ENCODE measurements around the gene IL2RA.

The IL2RA gene

DNA sequence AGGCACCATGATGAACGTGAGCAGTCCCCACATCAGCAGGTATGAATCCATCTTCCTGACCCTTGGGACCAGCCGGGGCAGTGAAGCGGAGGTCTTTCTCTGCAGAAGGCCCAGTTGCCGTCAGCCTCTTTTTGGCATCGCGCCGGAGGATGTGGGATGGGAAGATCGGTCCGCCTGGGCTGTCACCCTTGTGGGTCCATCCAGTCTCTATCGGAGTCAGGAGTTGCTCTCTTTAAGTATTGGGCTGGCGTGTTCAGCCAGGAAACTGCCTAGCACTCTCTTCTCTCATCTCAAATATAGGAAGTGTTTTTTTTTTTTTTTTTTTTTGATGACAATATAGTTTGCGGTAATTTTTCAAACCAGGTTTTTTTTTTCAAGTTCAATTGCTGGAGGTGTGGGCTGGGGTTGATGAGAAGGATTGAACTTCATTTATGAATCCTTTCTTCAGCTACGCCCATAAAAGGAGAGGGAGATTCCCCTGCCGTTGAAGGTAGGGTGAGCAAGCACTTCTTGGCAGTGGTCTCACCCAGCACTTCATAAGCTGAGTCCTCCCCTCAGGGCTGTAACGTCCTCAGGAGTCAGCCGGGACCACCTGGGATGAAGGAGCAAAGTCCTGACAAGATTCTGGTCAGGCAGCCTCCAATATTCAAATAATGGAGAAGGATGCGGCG, at the start of gene IL2RA:
IL2RA (minus strand) TSS at position 267 of the 671 bp plus-strand sequence; CDS start at position 51, 216 bp downstream.
- no peak within 1 kb of the TSS for H3K9ac ChIP-seq
- no peak within 1 kb of the TSS for H2AFZ ChIP-seq (ENCODE audit: low read depth)
- H3K4me3 ChIP-seq (IDR thresholded peaks at IDR 0.05; ENCODE audit: insufficient read depth, low read depth, low read length): no peak within 1 kb of the TSS
- H3K36me3 ChIP-seq (ENCODE audit: insufficient read depth): no peaks in the 10 kb centered on the region
- no peaks in the 10 kb centered on the region for H4K20me1 ChIP-seq (ENCODE audit: insufficient read depth)
- no peak within 1 kb of the TSS for H3K27ac ChIP-seq
- H3K27me3 ChIP-seq (ENCODE audit: insufficient read depth, low read depth): no peaks in the 10 kb centered on the region; the same call in 1 of the 2 replicates
- TF ChIP-seq, protein P1, sequence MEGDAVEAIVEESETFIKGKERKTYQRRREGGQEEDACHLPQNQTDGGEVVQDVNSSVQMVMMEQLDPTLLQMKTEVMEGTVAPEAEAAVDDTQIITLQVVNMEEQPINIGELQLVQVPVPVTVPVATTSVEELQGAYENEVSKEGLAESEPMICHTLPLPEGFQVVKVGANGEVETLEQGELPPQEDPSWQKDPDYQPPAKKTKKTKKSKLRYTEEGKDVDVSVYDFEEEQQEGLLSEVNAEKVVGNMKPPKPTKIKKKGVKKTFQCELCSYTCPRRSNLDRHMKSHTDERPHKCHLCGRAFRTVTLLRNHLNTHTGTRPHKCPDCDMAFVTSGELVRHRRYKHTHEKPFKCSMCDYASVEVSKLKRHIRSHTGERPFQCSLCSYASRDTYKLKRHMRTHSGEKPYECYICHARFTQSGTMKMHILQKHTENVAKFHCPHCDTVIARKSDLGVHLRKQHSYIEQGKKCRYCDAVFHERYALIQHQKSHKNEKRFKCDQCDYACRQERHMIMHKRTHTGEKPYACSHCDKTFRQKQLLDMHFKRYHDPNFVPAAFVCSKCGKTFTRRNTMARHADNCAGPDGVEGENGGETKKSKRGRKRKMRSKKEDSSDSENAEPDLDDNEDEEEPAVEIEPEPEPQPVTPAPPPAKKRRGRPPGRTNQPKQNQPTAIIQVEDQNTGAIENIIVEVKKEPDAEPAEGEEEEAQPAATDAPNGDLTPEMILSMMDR (conservative IDR thresholded peaks at IDR 0.05; ENCODE audit: low read depth, low read length): no peak
- no peaks in the 10 kb centered on the region for H3K79me2 ChIP-seq (ENCODE audit: insufficient read depth, low read depth)
- H3K4me2 ChIP-seq: no peak within 1 kb of the TSS
- H3K4me1 ChIP-seq (ENCODE audit: low read depth, poor library complexity, severe bottlenecking): no peaks in the 10 kb centered on the region

DNA sequence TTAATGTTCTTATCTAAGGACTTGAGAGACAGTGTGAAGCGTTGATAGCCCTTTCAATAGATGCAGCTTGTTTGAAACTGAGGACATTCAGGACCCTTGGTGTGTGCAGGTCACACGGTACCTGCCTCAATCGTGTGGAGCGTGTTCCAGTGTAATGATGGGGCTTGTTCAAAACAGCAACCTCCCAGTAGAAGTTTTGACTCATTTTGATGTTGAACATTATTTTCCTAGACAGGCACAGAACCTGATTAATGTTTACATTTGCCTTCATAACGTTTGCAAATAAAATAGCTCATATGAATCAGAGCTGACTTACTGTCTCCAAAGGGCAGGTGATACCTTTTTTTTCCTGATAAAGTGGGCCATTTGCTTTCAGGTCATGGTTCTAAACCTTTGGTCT, 48.0 kb upstream of the IL2RA start:
- H3K36me3 ChIP-seq (ENCODE audit: insufficient read depth): peaks cover 20% of the 10 kb centered on the region; the same call in 1 of the 2 replicates
- H2AFZ ChIP-seq (ENCODE audit: low read depth): no peak overlapping the region
- no peak overlapping the region for H3K4me2 ChIP-seq
- H3K9ac ChIP-seq: no peak overlapping the region
- no peaks in the 10 kb centered on the region for H3K27me3 ChIP-seq (ENCODE audit: insufficient read depth, low read depth)
- H4K20me1 ChIP-seq (ENCODE audit: insufficient read depth): no peaks in the 10 kb centered on the region
- no peaks in the 10 kb centered on the region for H3K79me2 ChIP-seq (ENCODE audit: insufficient read depth, low read depth)
- no peak overlapping the region for H3K27ac ChIP-seq
- TF ChIP-seq, protein P1 (conservative IDR thresholded peaks at IDR 0.05; ENCODE audit: low read depth, low read length): no peak
- H3K4me1 ChIP-seq (ENCODE audit: low read depth, poor library complexity, severe bottlenecking): peaks cover 15% of the 10 kb centered on the region
- H3K4me3 ChIP-seq (IDR thresholded peaks at IDR 0.05; ENCODE audit: insufficient read depth, low read depth, low read length): no peak overlapping the region

DNA sequence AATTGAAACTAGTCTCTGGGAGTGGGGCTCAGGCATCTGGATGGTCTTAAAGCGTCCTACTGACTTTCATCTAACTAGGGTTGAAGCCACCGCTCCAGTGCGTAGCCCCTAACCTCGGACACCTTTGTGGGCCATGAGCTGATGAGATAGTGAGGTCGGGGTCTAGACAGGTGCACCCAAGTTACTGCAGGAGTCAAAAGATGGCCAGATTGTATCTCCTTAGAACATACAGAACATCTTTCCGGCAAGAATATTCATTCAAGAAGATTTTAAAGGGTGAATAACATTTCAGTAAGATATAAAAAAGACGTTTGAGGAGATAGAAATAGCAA, 47.2 kb upstream of the IL2RA start:
- peaks cover 15% of the 10 kb centered on the region for H3K4me1 ChIP-seq (ENCODE audit: low read depth, poor library complexity, severe bottlenecking)
- H3K36me3 ChIP-seq (ENCODE audit: insufficient read depth): peaks cover 19% of the 10 kb centered on the region; the same call in 1 of the 2 replicates
- no peak overlapping the region for H3K9ac ChIP-seq
- TF ChIP-seq, protein P1 (conservative IDR thresholded peaks at IDR 0.05; ENCODE audit: low read depth, low read length): no peak
- no peak overlapping the region for H3K4me3 ChIP-seq (IDR thresholded peaks at IDR 0.05; ENCODE audit: insufficient read depth, low read depth, low read length)
- peak overlapping the region; percentile 12; the same call in 1 of the 2 replicates for H3K4me2 ChIP-seq
- H3K27me3 ChIP-seq (ENCODE audit: insufficient read depth, low read depth): no peaks in the 10 kb centered on the region
- no peaks in the 10 kb centered on the region for H4K20me1 ChIP-seq (ENCODE audit: insufficient read depth)
- H3K79me2 ChIP-seq (ENCODE audit: insufficient read depth, low read depth): peaks cover 3% of the 10 kb centered on the region; the same call in 1 of the 2 replicates
- no peak overlapping the region for H3K27ac ChIP-seq
- no peak overlapping the region for H2AFZ ChIP-seq (ENCODE audit: low read depth)

DNA sequence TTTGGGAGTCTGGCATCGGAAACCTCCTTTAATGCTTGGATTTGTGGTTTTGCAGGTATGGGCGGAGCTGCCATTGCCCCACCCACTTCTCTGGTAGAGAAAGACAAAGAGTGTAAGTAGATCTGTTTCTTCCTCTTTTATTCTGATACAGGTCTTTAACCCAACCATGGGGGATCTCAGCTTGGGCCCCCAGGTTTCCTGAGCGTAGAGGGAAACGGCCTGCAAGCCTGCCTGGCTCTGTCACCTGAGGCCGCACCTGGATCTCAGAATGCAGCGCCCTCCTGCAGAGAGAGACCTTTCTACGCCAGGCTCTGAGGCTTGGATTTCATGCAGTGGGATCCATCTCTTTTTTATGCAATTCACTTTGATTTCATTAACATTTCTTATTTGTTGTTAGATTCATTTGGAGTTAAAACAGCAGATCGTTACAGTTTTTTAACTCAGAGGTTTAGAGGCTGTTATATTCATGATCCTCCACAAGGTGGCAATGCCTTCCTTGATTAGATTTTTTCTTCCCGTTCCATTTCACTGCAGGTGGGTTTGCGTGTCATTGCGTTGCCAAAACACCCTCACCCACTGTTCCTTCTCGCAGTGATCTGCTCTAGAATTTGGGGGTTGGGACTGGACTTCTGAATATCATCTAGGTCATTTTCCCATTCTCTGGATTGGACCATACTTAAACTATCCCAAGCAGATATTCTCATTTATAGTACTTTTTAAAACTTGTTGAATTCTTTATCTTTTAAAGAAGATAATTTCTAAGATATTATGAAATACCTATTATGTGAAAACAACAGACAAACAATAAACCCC, 46.7 kb upstream of the IL2RA start:
- Histone ChIP-seq H4K20me1 (ENCODE audit: insufficient read depth) (no peaks in the 10 kb centered on the region), H3K9ac (no peak overlapping the region), H3K27ac (no peak overlapping the region), H3K36me3 (ENCODE audit: insufficient read depth) (peaks cover 15% of the 10 kb centered on the region; the same call in 1 of the 2 replicates), H3K4me1 (ENCODE audit: low read depth, poor library complexity, severe bottlenecking) (peaks cover 11% of the 10 kb centered on the region), H3K4me2 (peak overlapping the region; percentile 12; the same call in 1 of the 2 replicates), H3K79me2 (ENCODE audit: insufficient read depth, low read depth) (peaks cover 3% of the 10 kb centered on the region; the same call in 1 of the 2 replicates), H3K4me3 (IDR thresholded peaks at IDR 0.05; ENCODE audit: insufficient read depth, low read depth, low read length) (no peak overlapping the region), H3K27me3 (ENCODE audit: insufficient read depth, low read depth) (no peaks in the 10 kb centered on the region), H2AFZ (ENCODE audit: low read depth) (no peak overlapping the region)
- TF ChIP-seq, protein P1 (conservative IDR thresholded peaks at IDR 0.05; ENCODE audit: low read depth, low read length): peak; percentile 98

Measured in KMS-11 (cell line).